Activated T-cell treated with anti-CD3 and anti-CD28 coated beads, Interleukin-2, amount 50 U/mL, for 72 hours (primary cell): Measurements from ENCODE around the gene NDUFB10. TPM values are rescaled to one million over a fixed set of nuclear protein-coding genes. Genes with fewer than 3 reads are reported as not detected.

Experiments used
- total RNA-seq, 2 donors: library from RNA; stranded (reverse); gene quantifications; one replicate each; pipeline ENCODE4 v1.2.3, GENCODE V29; 2022

Gene NDUFB10
- total RNA-seq, 2 donors from 2014 or later: 69.3 to 98.3 TPM

Other genes with a start within 250 kb of the NDUFB10 start
- 10 to 100 TPM; 55.0 to 56.1 TPM for gene NME3, start 188.0 kb upstream of the NDUFB10 start, total RNA-seq
- gene EME2, start 186.7 kb upstream of the NDUFB10 start, total RNA-seq: 10 to 100 TPM; 14.4 to 18.6 TPM
- gene MRPS34, start 186.4 kb upstream of the NDUFB10 start, total RNA-seq: 100 to 1,000 TPM in 1 of 2 donors, 10 to 100 TPM in 1; 86.0 to 123 TPM
- 10 to 100 TPM; 37.1 to 40.1 TPM for gene SPSB3, start 177.0 kb upstream of the NDUFB10 start, total RNA-seq
- gene NUBP2, start 176.6 kb upstream of the NDUFB10 start, total RNA-seq: 10 to 100 TPM; 47.8 to 50.1 TPM
- under 1 TPM; 0.14 to 0.37 TPM for gene IGFALS, start 165.8 kb upstream of the NDUFB10 start, total RNA-seq
- 10 to 100 TPM; 45.0 to 53.5 TPM for gene HAGH, start 132.7 kb upstream of the NDUFB10 start, total RNA-seq
- gene FAHD1, start 132.3 kb upstream of the NDUFB10 start, total RNA-seq: 10 to 100 TPM; 11.1 to 13.5 TPM
- gene MEIOB, start 87.4 kb upstream of the NDUFB10 start, total RNA-seq: under 1 TPM; 0.53 to 0.94 TPM
- not detected for gene HS3ST6, start 41.1 kb upstream of the NDUFB10 start, total RNA-seq
- gene MSRB1, start 16.3 kb upstream of the NDUFB10 start, total RNA-seq: 10 to 100 TPM; 17.9 to 18.8 TPM
- under 1 TPM; 0.38 to 0.51 TPM for gene RPL3L, start 4.8 kb upstream of the NDUFB10 start, total RNA-seq
- 1,000 to 10,000 TPM; 5,556 to 5,984 TPM for gene RPS2, start 5.3 kb downstream of the NDUFB10 start, total RNA-seq
- gene RNF151, start 7.3 kb downstream of the NDUFB10 start, total RNA-seq: under 1 TPM in 1 of 2 donors, not detected in 1; 0.81 TPM
- 10 to 100 TPM; 22.6 to 24.4 TPM for gene TBL3, start 12.5 kb downstream of the NDUFB10 start, total RNA-seq
- 1 to 10 TPM in 1 of 2 donors, not detected in 1; 1.8 TPM for gene NOXO1, start 21.9 kb downstream of the NDUFB10 start, total RNA-seq
- 10 to 100 TPM; 41.4 to 49.3 TPM for gene GFER, start 24.7 kb downstream of the NDUFB10 start, total RNA-seq
- gene SYNGR3, start 30.4 kb downstream of the NDUFB10 start, total RNA-seq: 10 to 100 TPM; 38.6 to 50.9 TPM
- 100 to 1,000 TPM in 1 of 2 donors, 10 to 100 TPM in 1; 87.1 to 110 TPM for gene ZNF598, start 50.3 kb downstream of the NDUFB10 start, total RNA-seq
- gene NPW, start 60.2 kb downstream of the NDUFB10 start, total RNA-seq: 1 to 10 TPM; 1.5 to 1.9 TPM
- 1 to 10 TPM; 2.2 to 3.0 TPM for gene NHERF2, start 67.4 kb downstream of the NDUFB10 start, total RNA-seq
- 10 to 100 TPM; 13.2 to 21.0 TPM for gene NTHL1, start 88.3 kb downstream of the NDUFB10 start, total RNA-seq
- 10 to 100 TPM; 96.6 to 98.4 TPM for gene TSC2, start 88.4 kb downstream of the NDUFB10 start, total RNA-seq
- 10 to 100 TPM; 90.2 to 95.7 TPM for gene PKD1, start 176.4 kb downstream of the NDUFB10 start, total RNA-seq
- gene RAB26, start 189.1 kb downstream of the NDUFB10 start, total RNA-seq: 1 to 10 TPM in 1 of 2 donors, under 1 TPM in 1; 0.82 to 2.0 TPM
- 10 to 100 TPM; 66.4 to 72.9 TPM for gene TRAF7, start 196.2 kb downstream of the NDUFB10 start, total RNA-seq
- gene CASKIN1, start 237.1 kb downstream of the NDUFB10 start, total RNA-seq: 1 to 10 TPM in 1 of 2 donors, under 1 TPM in 1; 0.89 to 2.1 TPM
- gene MLST8, start 245.9 kb downstream of the NDUFB10 start, total RNA-seq: 10 to 100 TPM; 54.9 to 65.6 TPM